D721Med (cell line): ENCODE data around the gene EPHA3.

Source experiments
- DNase-seq: peaks from one replicate; pipeline ENCODE4 v3.0.0; 2011; ENCODE audit warnings: low spot score; ENCODE audit not compliant: insufficient read length
- FAIRE-seq: peaks from 2 replicates; lab custom pipeline; 2011; peaks lifted over from hg19 to GRCh38; lab: Jason Lieb, UNC
- TF ChIP-seq, protein P1 (sequence below): IDR thresholded peaks from 2 replicates; pipeline ENCODE4 v1.5.1; 2012; ENCODE audit warnings: mild to moderate bottlenecking, control low read depth; ENCODE audit not compliant: insufficient read depth; ENCODE audit errors: missing control alignments

Gene EPHA3

DNA sequence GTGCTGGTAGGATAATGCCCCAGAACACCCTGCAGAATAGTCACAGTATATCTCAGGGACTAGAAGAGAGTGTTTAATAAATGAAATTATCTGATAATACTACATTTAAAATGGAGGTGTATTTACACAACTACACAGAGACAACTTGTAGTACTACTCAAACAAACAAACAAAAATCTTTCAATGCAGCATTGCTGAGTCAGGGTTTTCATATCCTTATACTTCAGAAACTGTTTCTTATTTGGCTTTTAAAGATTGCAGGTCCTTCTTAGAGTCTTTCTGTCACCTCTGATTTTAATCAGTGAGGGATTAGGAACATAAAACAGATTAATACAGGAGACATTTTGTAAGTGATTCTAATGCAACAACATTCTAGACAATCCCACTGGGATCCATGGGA is 57.4 kb downstream of the EPHA3 start:
- FAIRE-seq = no peak
- TF ChIP-seq, protein P1, sequence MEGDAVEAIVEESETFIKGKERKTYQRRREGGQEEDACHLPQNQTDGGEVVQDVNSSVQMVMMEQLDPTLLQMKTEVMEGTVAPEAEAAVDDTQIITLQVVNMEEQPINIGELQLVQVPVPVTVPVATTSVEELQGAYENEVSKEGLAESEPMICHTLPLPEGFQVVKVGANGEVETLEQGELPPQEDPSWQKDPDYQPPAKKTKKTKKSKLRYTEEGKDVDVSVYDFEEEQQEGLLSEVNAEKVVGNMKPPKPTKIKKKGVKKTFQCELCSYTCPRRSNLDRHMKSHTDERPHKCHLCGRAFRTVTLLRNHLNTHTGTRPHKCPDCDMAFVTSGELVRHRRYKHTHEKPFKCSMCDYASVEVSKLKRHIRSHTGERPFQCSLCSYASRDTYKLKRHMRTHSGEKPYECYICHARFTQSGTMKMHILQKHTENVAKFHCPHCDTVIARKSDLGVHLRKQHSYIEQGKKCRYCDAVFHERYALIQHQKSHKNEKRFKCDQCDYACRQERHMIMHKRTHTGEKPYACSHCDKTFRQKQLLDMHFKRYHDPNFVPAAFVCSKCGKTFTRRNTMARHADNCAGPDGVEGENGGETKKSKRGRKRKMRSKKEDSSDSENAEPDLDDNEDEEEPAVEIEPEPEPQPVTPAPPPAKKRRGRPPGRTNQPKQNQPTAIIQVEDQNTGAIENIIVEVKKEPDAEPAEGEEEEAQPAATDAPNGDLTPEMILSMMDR = no peak
- no peak for DNase-seq

DNA sequence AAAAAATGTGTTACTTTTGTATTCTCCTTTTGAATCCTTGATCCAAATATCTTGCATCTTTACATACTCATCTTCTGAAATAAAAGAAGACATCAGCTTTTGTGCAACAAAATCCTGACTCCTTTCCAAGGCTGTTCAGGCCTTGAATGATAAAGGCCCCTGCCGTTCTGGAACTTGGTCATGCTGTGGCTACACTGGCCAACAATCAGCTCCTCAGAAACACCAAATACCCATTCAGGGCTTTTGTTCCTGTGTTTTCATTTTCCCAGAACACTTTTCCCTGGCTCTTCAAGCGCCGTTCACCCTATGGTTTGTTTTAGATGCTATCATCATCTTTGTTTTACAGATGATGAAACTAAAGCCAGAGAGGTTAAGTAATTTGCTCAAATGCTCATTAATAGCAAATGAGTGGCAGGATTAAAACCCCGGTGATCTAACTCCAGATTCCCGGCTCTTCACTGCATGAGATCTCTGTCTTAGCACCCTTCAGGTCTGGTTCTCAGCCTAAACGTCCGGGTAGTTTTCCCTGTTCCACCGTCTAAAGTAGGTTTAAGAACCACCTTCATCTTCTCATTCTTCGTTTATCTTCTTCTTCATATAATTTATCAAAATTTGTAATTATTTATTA is 58.3 kb downstream of the EPHA3 start:
- FAIRE-seq (no peak), DNase-seq (no peak)
- TF ChIP-seq, protein P1 = no peak

DNA sequence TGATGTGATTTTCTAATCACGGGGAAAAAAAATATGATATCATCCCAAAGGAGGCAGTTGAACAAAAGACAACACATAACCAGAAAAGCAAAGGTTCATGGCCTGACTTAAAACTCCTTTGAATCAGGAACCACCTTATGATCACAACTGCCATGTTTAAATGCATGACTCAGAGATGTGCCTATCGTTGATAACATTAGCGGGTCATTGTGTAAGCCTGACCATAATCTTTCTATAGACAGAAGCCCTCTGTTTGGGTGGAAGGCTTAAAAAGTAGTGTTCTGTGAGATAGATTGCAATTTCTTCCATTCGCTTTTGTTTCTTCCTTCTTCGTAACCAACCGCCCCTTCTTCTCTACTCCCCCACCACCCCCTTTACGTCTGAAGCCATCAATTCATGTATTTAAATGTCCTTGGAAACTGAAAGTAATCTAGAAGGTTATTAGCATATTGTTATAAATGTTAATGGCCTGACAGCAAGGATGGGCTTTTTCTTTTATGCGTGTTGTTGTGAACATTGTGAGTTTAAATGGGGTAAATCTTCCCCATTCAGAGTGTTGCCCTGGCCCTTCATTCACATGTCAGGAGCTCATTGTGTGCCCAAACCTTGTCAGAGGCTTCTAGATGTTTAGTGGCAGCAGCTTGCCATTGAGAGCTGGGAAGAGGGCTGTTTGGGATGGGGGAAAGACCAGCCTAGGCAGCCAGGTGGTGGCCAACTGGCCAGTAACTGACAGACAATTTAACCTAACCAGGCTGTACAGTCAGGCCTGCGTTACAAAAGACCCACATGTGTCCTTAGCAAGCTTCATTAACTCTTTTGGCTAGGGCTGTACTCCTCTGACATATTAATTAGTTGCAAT is 64.5 kb downstream of the EPHA3 start:
- FAIRE-seq = no peak
- no peak for DNase-seq
- TF ChIP-seq, protein P1 = no peak

DNA sequence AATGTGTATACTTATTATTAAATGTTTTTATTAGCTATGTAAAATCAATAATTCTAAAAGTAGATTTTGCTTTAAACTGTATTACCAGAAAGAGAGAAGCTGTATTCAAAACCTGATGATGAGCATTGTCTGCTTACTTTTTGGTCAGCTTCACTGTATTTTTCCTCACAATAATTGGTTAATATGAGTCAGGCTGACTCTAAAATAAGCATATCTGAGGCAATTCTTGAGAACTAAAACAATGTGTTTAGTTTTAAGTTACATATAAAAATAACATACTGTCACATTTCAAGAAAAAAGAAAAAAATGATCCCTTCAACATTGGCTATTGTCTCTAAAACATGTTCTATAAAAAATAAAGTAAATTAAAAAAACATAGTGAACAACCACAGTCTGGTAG is 66.1 kb downstream of the EPHA3 start:
- TF ChIP-seq, protein P1 = no peak
- FAIRE-seq (no peak), DNase-seq (no peak)

DNA sequence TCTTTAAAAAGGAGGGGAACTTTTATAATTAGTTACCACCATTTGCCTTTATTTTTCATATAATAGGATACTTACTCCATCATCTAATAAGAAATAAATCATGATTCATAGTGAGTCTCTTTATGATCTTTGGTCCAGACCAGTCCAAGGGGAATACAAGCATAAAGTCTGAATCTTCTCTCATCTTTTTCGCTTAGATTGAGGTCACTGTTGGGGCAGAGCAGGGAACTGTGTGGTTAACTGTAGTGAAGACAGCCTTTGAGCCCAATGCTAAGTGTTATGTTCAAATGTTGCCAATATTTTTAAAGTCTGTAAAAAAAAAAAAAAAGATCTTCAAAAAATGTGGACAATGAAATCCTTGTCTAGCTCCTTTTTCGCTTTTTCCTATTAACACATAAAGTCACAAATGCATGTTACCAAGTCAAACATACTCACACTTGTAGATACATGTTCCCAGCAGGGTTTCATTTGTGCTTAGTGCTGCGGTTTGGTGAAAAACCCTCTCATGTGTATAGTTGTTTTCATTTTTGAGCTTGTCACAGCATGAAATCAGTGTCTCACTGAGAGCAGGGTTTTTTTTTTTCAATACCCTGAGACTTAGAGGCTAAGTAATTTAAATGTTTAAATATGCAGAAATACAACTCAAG is 72.1 kb downstream of the EPHA3 start:
- DNase-seq = no peak
- no peak for FAIRE-seq
- TF ChIP-seq, protein P1 = no peak

DNA sequence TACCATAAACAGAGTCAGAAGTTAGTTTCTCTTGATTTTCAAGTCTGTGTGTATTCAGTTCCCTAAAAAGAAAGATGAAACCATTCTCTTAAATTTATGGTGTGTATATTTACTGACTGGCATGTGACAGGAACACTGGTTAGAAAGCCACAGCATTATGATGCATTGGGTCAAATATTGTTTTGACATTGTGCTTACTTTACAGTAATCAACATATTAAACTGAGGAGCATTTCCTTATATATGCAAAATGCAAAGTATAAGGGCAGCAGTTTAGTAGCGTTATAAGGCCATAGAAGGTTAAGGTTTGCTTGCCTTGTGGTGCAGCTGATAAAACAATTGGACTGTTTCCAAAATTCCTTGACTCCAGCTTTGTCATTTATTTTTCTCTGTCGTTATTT is 72.9 kb downstream of the EPHA3 start:
- TF ChIP-seq, protein P1 = no peak
- no peak for DNase-seq
- FAIRE-seq = no peak
